ENCODE results near the gene PRPF4.

Gene PRPF4

GRCh38 chr9:113274474-113275156 is 843 bp upstream of the PRPF4 start:
- TF ChIP-seq, protein P1, sequence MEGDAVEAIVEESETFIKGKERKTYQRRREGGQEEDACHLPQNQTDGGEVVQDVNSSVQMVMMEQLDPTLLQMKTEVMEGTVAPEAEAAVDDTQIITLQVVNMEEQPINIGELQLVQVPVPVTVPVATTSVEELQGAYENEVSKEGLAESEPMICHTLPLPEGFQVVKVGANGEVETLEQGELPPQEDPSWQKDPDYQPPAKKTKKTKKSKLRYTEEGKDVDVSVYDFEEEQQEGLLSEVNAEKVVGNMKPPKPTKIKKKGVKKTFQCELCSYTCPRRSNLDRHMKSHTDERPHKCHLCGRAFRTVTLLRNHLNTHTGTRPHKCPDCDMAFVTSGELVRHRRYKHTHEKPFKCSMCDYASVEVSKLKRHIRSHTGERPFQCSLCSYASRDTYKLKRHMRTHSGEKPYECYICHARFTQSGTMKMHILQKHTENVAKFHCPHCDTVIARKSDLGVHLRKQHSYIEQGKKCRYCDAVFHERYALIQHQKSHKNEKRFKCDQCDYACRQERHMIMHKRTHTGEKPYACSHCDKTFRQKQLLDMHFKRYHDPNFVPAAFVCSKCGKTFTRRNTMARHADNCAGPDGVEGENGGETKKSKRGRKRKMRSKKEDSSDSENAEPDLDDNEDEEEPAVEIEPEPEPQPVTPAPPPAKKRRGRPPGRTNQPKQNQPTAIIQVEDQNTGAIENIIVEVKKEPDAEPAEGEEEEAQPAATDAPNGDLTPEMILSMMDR (IDR thresholded peaks at IDR 0.05), result peak; percentile 82

- TF ChIP-seq, protein P1 (IDR thresholded peaks at IDR 0.05), result no peak
These were observed 3.4 kb downstream of the PRPF4 start for GRCh38 chr9:113278840-113279239.

- TF ChIP-seq, protein P1 (IDR thresholded peaks at IDR 0.05), result no peak
These were observed 5.9 kb downstream of the PRPF4 start for GRCh38 chr9:113281356-113281755.

DNA sequence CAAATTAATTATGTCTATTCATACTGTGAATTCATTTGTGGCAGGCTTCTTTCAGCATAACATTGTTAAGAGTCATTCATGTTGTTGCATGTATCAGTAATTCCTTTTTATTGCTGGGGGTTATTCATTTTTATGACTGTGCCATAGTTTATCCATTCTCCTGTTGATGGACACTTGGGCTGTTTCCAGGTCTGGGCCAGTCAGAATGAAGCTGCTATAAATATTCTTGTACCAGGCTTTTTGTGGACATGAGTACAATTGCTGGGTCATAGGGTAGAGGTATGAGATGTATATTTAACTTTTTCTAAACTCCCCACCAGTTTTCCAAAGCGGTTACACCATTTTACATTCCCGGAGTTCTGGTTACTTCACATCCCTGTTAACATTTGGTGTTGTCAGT is 13.6 kb downstream of the PRPF4 start:
- TF ChIP-seq, protein P1 (IDR thresholded peaks at IDR 0.05), result no peak

- TF ChIP-seq, protein P1 (IDR thresholded peaks at IDR 0.05), result no peak
These were observed 14.7 kb downstream of the PRPF4 start for GRCh38 chr9:113290052-113290607.

- TF ChIP-seq, protein P1 (IDR thresholded peaks at IDR 0.05), result no peak
These were observed 17.9 kb downstream of the PRPF4 start for GRCh38 chr9:113293285-113293878.

DNA sequence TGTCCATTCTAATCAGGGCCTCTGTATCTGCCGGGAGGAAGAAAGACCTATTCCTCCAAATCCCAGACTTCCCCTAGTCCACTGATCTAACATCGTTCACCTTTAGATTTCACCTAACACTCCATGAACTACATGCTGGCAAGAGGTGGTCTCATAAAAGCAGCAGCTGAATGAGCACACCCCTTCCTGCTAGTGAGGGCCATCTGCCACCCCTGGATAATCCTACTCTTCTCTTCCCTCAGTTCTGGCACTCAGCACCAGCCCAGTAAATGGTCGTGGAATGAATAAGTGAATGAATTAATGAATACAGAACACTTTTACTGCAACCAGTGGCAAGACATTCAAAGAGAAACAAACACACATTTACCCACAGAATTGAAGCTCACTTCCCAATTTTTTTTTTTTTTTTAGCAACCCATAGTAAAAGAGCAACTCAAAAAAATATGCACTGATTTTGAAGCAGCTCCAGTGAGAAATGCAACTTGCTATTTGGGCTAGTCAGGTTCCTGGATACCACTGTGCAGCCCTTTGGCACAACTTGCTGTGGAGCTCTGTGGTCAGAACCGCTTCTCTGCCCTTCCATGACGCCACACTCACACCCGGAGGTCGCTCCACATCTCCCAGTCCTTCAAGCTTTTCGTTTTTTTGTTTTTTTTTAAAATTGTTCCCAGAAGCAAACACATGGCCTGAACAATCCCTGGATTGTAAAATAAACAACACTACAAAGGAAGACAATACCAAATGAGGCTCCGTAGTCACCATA is 21.5 kb downstream of the PRPF4 start:
- TF ChIP-seq, protein P1 (IDR thresholded peaks at IDR 0.05), result no peak

Data from LNCAP (cell line).